Bronchial epithelial cell (primary cell): ENCODE results near the gene SLC22A13. TPM values are rescaled to one million over a fixed set of nuclear protein-coding genes. Genes with fewer than 3 reads are reported as not detected.

Experiments used
- DNase-seq: peaks from one replicate; pipeline ENCODE4 v3.0.0-alpha.2; 2010; ENCODE audit warnings: low read depth
- FAIRE-seq: peaks from 2 replicates; lab custom pipeline; 2011; peaks lifted over from hg19 to GRCh38; lab: Jason Lieb, UNC
- H3K27me3 ChIP-seq: 2 replicates; pipeline ENCODE4 v1.5.1; 2011; ENCODE audit warnings: low read length; ENCODE audit not compliant: control insufficient read depth, insufficient read depth
- H3K36me3 ChIP-seq: 2 replicates; pipeline ENCODE4 v1.5.1; 2011; ENCODE audit warnings: low read length; ENCODE audit not compliant: control insufficient read depth, insufficient read depth
- H3K4me3 ChIP-seq: 2 replicates; pipeline ENCODE4 v1.5.1; 2011; ENCODE audit warnings: mild to moderate bottlenecking, low read depth, low read length, control low read depth
- CTCF ChIP-seq: IDR thresholded peaks from 2 replicates; pipeline ENCODE4 v1.5.1; 2011; ENCODE audit warnings: mild to moderate bottlenecking, moderate library complexity, low read length, control low read depth, inconsistent platforms; ENCODE audit not compliant: insufficient read depth, severe bottlenecking
- total RNA-seq: library from RNA; depleted of rRNA; stranded (reverse); fragments of >200 nt; gene quantifications from 2 replicates; pipeline ENCODE4 v1.2.1, GENCODE V29; 2014

The SLC22A13 gene
- total RNA-seq, 1 donor from 2014 or later = 0.79 TPM

DNA sequence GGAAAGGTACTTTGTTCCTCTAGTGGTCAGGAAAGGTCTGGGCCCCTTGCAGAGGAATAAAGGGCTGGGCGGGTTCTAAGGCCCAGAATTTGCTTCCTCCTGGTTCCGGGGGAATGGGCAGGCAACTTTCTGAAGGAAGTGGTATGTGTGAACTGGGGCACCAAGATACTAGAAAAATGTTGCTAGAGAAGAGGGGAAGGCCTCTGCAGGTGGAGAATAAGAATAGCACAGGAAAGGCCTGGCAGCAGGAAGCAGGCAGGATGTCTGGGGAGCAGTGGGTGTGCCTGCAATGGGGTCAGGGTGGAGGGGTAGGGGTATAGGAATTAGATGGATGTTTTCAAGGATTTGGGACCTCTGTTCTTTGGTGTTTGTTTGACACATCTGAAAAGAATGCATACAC is 2.0 kb downstream of the SLC22A13 start:
- Histone ChIP-seq H3K4me3 (no peak overlapping the region), H3K36me3 (peaks cover 5% of the 10 kb centered on the region), H3K27me3 (no peaks in the 10 kb centered on the region)
- no peak for TF ChIP-seq CTCF
- DNase-seq (no peak), FAIRE-seq (no peak)

GRCh38 chr3:38268087-38268486 is 2.5 kb downstream of the SLC22A13 start:
- no peak for FAIRE-seq
- H3K27me3 ChIP-seq = no peaks in the 10 kb centered on the region
- H3K4me3 ChIP-seq = no peak overlapping the region

GRCh38 chr3:38268522-38268921 is 2.9 kb downstream of the SLC22A13 start:
- Histone ChIP-seq H3K4me3 (no peak overlapping the region), H3K36me3 (peaks cover 5% of the 10 kb centered on the region), H3K27me3 (no peaks in the 10 kb centered on the region)
- FAIRE-seq (no peak), DNase-seq (no peak)
- TF ChIP-seq CTCF = no peak

More at GRCh38 chr3:38268087-38268486, 2.5 kb downstream of the SLC22A13 start:
- peaks cover 5% of the 10 kb centered on the region for H3K36me3 ChIP-seq
- no peak for TF ChIP-seq CTCF
- no peak for DNase-seq

DNA sequence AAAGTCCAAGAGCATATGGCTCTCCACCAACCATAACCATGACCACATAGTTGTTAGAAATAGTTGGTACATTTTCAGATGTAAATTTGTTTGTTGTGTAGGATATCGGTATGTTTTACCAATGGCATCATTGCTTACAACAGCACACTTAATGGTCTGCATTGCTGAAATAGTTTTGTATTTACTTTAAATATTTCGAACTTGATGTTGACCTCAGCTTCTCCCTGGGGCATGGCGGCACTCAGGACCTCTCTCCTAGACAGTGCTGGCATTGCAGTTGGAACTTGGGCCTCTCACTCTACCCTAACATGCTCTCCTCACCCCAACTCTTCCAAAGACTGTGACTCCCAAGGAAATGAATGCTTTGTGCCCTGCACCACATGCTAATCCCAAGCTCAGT is 5.0 kb downstream of the SLC22A13 start:
- Histone ChIP-seq H3K36me3 (peaks cover 12% of the 10 kb centered on the region), H3K27me3 (no peaks in the 10 kb centered on the region), H3K4me3 (no peak overlapping the region)
- DNase-seq = no peak
- no peak for TF ChIP-seq CTCF
- FAIRE-seq = no peak

DNA sequence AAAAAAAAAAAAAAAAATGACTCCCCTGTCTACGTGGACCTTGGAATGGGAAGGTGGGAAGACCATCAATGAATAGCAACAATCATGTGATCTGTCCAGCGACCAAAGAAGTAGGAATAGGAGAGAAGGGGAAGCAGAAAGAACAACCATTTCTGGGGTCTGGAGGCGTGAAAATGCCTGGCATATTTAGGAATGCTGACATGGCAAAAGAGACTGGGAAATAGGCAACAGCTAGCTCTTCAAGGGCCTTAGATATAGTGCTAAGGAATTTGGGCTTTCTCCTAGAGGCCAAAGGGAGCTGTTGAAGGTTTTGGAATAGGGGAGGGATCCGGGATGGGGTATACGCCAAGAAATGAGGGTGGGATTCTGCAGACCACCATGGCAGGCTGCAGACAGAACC is 5.9 kb downstream of the SLC22A13 start:
- no peak for TF ChIP-seq CTCF
- FAIRE-seq (no peak), DNase-seq (no peak)
- no peak overlapping the region for H3K4me3 ChIP-seq
- H3K36me3 ChIP-seq = peaks cover 9% of the 10 kb centered on the region
- H3K27me3 ChIP-seq = no peaks in the 10 kb centered on the region

DNA sequence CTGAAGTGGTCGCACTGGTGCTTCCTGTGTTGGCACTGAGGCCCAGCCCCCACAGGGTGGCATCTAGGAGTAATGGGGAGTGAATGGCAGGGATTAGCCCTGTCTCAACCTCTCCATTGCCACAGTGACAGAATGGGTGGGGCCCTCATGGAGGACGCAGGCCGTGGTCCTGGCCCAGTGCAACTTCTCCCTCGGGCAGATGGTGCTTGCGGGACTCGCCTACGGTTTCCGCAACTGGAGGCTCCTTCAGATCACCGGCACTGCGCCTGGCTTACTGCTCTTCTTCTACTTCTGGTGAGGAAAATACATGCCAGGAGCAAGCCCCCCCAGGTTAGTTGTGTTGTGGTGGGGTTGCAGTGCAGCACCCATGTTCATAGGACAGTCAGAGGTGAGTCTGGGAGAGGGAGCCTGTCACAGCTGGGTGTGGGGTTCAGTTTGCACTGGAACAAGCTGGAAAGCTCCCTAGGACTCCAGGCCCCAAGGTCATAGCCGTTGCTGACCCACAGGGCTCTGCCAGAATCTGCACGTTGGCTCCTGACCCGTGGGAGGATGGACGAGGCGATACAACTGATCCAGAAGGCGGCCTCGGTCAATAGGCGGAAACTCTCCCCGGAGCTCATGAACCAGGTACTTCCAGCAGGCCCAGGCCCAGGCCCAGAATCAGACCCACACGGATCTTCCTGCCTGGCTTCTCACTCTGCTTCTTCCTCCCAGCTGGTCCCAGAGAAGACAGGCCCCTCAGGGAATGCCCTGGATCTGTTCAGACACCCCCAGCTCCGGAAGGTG is 9.4 kb downstream of the SLC22A13 start:
- Histone ChIP-seq H3K27me3 (no peaks in the 10 kb centered on the region), H3K36me3 (peaks cover 13% of the 10 kb centered on the region), H3K4me3 (no peak overlapping the region)
- no peak for TF ChIP-seq CTCF
- FAIRE-seq (no peak), DNase-seq (no peak)
